WERI-Rb-1 (cell line): ENCODE measurements around the gene FSTL4.

Experiments
- DNase-seq: peaks from one replicate; pipeline ENCODE4 v3.0.0-alpha.2; 2020
- H3K27ac ChIP-seq: fragments of 250-450 bp; sonication (Bioruptor Pico); 2 replicates; pipeline ENCODE4 v1.5.1; 2020; ENCODE audit warnings: mild to moderate bottlenecking, moderate library complexity
- H3K27me3 ChIP-seq: fragments of 250-450 bp; sonication (Bioruptor Pico); 2 replicates; pipeline ENCODE4 v1.5.1; 2021; ENCODE audit warnings: mild to moderate bottlenecking, low read depth, moderate library complexity; ENCODE audit not compliant: insufficient read depth, severe bottlenecking
- H3K36me3 ChIP-seq: fragments of 250-450 bp; sonication (Bioruptor Pico); 2 replicates; pipeline ENCODE4 v1.5.1; 2020; ENCODE audit warnings: mild to moderate bottlenecking, moderate library complexity
- H3K4me3 ChIP-seq: 2 replicates; pipeline ENCODE4 v1.5.1; 2011; ENCODE audit warnings: low read depth, mild to moderate bottlenecking, control low read depth, low read length
- H3K9me3 ChIP-seq: fragments of 250-450 bp; sonication (Bioruptor Pico); 2 replicates; pipeline ENCODE4 v1.5.1; 2021; ENCODE audit warnings: mild to moderate bottlenecking, moderate library complexity; ENCODE audit not compliant: severe bottlenecking
- TF ChIP-seq, protein P1 (sequence below): IDR thresholded peaks from 2 replicates; pipeline ENCODE4 v1.5.1; 2011; ENCODE audit warnings: low read depth, mild to moderate bottlenecking, control low read depth, inconsistent platforms, low read length

Gene FSTL4

DNA sequence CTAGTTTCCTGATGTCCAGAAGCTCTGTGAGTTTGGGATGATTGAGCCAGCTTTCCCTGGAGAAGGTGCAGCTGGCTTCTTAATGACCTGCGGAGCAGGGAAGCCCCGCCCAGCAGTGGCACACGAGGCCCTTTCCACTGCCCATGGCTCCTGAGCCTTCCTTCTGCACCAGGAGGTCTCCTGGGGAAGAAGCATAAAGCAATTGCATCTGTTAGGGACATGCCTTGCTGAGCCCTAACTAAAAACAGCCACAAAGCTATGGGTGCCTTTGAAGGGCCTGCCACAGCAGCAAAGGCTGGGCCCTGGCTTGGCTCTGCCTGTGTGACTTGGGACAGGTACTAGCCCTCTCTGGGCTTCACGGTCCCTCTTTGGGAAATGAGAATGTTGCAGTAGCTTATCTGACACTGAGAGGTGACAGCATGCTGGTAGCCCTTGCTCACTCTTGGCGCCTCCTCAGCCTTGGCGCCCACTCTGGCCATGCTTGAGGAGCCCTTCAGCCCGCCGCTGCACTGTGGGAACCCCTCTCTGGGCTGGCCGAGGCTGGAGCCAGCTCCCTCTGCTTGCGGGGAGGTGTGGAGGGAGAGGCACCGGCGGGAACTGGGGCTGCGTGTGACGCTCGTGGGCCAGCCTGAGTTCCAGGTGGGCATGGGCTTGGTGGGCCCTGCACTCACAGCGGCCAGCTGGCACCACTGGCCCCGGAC is 218.4 kb downstream of the FSTL4 start:
- no peak for DNase-seq
- Histone ChIP-seq H3K4me3 (no peak overlapping the region), H3K27me3 (no peaks in the 10 kb centered on the region), H3K36me3 (no peaks in the 10 kb centered on the region), H3K27ac (no peak overlapping the region), H3K9me3 (no peaks in the 10 kb centered on the region)
- TF ChIP-seq, protein P1, sequence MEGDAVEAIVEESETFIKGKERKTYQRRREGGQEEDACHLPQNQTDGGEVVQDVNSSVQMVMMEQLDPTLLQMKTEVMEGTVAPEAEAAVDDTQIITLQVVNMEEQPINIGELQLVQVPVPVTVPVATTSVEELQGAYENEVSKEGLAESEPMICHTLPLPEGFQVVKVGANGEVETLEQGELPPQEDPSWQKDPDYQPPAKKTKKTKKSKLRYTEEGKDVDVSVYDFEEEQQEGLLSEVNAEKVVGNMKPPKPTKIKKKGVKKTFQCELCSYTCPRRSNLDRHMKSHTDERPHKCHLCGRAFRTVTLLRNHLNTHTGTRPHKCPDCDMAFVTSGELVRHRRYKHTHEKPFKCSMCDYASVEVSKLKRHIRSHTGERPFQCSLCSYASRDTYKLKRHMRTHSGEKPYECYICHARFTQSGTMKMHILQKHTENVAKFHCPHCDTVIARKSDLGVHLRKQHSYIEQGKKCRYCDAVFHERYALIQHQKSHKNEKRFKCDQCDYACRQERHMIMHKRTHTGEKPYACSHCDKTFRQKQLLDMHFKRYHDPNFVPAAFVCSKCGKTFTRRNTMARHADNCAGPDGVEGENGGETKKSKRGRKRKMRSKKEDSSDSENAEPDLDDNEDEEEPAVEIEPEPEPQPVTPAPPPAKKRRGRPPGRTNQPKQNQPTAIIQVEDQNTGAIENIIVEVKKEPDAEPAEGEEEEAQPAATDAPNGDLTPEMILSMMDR = no peak

- Histone ChIP-seq H3K27ac (no peak overlapping the region), H3K36me3 (no peaks in the 10 kb centered on the region), H3K27me3 (no peaks in the 10 kb centered on the region), H3K4me3 (no peak overlapping the region), H3K9me3 (no peaks in the 10 kb centered on the region)
- DNase-seq = no peak
- TF ChIP-seq, protein P1 = no peak
Observed at GRCh38 chr5:133392448-133392847, 219.9 kb downstream of the FSTL4 start.

DNA sequence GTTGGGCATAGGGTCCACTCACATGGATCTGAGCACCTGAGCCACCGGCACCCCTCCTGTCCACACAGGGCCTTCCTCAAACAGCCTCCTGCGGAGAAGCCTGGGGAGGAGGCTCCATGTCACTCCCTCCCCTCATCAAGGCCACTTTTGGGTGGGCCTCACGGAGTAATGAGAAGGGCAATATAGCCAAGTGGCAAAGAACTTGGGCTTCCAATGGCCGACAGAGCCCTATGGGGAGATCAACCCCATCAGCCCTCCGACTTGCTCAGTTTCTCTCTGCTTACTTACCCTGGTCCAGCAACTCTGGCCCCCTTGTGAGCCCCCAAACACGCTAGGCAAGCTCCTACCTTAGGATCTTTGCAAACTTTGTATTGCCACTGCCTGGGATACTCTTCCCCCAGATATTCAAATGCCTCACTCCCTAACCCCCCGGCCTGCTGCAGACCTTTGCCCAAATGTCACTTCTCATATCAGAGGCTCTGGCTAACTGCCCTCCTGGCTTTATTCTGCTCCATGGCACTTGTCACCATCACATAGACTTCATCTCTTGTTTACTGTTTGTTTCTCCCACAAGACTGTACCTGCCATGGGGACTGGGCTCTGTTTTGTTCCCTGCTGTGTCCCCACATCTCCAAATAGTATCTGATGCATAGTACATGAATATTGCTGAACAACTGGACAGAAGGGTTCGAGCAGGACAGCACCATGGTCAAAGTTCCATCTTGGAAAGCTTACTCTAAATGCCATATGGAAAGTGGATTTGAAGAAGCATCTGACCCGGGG is 220.8 kb downstream of the FSTL4 start:
- Histone ChIP-seq H3K4me3 (no peak overlapping the region), H3K36me3 (no peaks in the 10 kb centered on the region), H3K27ac (no peak overlapping the region), H3K27me3 (no peaks in the 10 kb centered on the region), H3K9me3 (no peaks in the 10 kb centered on the region)
- no peak for DNase-seq
- TF ChIP-seq, protein P1 = no peak

DNA sequence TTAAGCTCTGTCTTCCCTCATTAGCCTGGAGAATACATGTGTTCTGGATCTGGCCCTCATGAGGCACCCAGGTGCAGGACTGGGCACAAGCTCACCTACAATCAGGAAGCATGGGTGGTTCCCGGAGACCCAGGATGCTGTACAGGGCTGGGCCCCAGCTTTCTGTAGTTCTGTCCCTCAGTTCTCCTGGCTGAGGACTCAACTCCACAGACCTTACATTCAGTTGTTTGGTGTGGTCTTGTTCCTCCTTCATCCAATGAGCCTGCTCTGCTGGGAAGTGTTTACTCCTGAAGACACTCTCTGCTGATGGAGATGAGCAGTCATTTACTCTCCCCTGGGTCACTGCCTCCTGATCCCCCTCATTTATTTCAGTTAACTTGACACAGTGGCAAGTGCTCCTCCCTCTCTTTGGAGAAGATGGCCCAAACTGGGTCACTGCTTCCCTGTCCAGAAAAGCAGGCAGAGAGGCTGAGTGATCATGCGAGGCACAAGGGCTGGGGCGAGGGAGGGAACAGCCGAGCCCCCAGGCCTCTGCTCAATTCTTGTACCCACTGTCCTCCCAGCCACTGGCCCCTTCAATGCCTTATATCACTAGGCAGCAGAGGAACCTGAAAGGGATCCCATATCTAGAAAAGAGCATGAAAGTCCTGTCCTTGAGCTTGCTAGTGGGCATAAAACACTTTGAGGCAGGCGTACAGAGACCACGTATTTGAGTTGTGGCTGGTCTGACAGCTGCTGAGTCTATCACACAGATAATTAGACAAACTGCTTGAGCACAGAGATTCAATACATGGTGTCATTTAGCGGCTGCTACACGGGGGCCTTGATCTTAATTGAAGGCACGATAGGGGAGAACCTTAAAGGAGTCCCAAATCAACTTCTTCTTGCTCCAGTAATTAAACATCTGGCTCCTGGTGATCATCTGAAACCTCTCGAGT is 221.7 kb downstream of the FSTL4 start:
- H3K9me3 ChIP-seq = no peaks in the 10 kb centered on the region
- DNase-seq = no peak
- H3K27ac ChIP-seq = no peak overlapping the region
- H3K27me3 ChIP-seq = no peaks in the 10 kb centered on the region
- H3K4me3 ChIP-seq = no peak overlapping the region
- H3K36me3 ChIP-seq = no peaks in the 10 kb centered on the region
- TF ChIP-seq, protein P1 = no peak

DNA sequence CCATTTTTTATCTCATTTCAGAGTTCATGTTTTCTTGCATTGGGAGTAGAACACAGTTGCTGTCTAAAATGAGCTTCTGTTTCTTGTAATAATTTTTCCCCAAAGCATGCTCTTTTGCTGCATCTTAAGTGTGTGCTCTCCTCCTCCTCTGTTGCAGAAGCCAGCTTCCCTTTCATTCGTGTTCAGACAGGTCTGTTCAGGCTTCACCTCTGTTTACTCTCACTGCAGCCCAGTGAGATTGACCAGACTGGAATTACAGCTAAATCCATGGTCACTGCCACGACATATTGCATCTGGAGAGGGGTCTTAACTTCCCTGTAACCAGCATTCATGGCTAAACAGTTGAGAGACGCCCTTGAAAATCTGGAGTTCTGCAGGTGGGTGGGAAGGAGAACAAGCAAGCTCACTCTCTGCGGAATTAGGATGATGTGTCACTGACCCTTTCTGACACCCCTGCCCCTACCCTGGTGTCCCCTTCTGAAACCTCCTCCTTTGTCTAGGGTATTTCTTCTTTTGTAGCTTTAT is 223.2 kb downstream of the FSTL4 start:
- no peaks in the 10 kb centered on the region for H3K36me3 ChIP-seq
- DNase-seq = no peak
- no peaks in the 10 kb centered on the region for H3K9me3 ChIP-seq
- H3K4me3 ChIP-seq = no peak overlapping the region
- H3K27me3 ChIP-seq = no peaks in the 10 kb centered on the region
- no peak overlapping the region for H3K27ac ChIP-seq
- TF ChIP-seq, protein P1 = no peak
